ACC112 (cell line): ENCODE data around the gene KRTAP4-6.
A peak's percentile ranks its signal among the peaks of the same experiment; 100 is the strongest.
"Not testable (repeated sequence)": the region's sequence is repeated elsewhere in the genome, so short reads cannot be mapped to it uniquely, and the experiment has no call there.

ENCODE experiments used
- H2AFZ ChIP-seq: fragments of 200-600 bp; sonication (generic); one replicate; pipeline ENCODE4 v1.6.0; 2017; ENCODE audit warnings: antibody characterized with exemption, low read length; ENCODE audit not compliant: unreplicated experiment
- H3K27ac ChIP-seq: fragments of 200-600 bp; sonication (generic); 2 replicates; pipeline ENCODE4 v1.5.1; 2014; ENCODE audit warnings: low read depth, mild to moderate bottlenecking, antibody characterized with exemption, low read length, moderate library complexity
- H3K27me3 ChIP-seq: fragments of 200-600 bp; sonication (generic); 2 replicates; pipeline ENCODE4 v1.6.1; 2014; ENCODE audit warnings: mild to moderate bottlenecking, antibody characterized with exemption, low read length, moderate library complexity, mixed read lengths; ENCODE audit not compliant: insufficient read depth
- H3K36me3 ChIP-seq: fragments of 200-600 bp; sonication (generic); 2 replicates; pipeline ENCODE4 v1.6.1; 2016; ENCODE audit warnings: mild to moderate bottlenecking, antibody characterized with exemption, low read length, moderate library complexity, mixed read lengths; ENCODE audit not compliant: insufficient read depth
- H3K4me1 ChIP-seq: fragments of 200-600 bp; sonication (generic); one replicate; pipeline ENCODE4 v1.6.1; 2016; ENCODE audit warnings: low read length, mixed read lengths; ENCODE audit not compliant: insufficient read depth, unreplicated experiment, control insufficient read depth
- H3K4me3 ChIP-seq: fragments of 200-600 bp; sonication (generic); 2 replicates; pipeline ENCODE4 v1.5.1; 2014; ENCODE audit warnings: mild to moderate bottlenecking, low read depth, low read length
- H3K79me2 ChIP-seq: fragments of 200-600 bp; sonication (generic); one replicate; pipeline ENCODE4 v1.6.0; 2016; ENCODE audit warnings: low read length; ENCODE audit not compliant: control insufficient read depth, unreplicated experiment, insufficient read depth

Gene KRTAP4-6

DNA sequence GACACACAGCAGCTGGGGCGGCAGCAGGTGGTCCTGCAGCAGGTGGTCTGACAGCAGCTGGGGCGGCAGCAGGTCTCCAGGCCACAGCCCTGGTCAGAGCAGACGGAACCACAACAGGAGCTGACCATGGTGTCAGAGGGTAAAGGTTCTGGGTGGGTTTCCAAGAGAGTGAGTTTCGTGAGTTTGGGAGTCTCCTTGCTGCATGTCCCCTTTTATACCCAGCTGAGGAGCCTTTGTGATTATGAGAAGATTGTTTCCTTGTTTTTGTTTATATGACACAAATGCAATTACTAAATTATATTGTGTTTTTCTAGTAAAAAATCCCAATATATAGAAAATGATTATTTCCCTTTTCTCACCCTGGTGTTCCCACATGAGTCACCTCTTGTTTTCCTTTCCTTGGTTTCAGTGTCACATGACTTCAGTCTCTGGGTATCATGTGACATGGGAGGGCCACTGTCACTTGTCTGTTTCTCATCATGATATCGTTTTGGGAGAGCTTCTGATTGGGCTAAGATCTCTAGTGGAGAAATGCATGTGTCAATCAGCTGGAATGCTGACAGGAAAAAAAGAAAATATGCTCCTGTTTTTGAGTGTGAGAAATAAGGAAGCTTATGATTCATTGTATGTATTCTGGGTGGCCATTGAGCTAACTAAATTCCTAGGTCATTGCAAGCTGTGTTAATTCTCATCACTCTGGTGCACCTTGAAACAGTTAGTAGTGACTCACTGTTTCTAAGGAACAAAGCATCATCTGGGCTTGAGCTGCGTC is at the start of gene KRTAP4-6:
Gene KRTAP4-6, minus strand, starts transcription at position 185 of the 772 bp plus-strand sequence. Its CDS starts 57 bp downstream, at position 128.
- Histone ChIP-seq H3K27ac (peak within 1 kb of the TSS; percentile 23), H3K4me3 (no peak within 1 kb of the TSS), H3K27me3 (no peaks in the 10 kb centered on the region), H3K36me3 (no peaks in the 10 kb centered on the region), H3K4me1 (no peaks in the 10 kb centered on the region), H3K79me2 (no peaks in the 10 kb centered on the region), H2AFZ (no peak within 1 kb of the TSS)

GRCh38 chr17:41189837-41190318 is 49.5 kb upstream of the KRTAP4-6 start, which contains the start of gene KRTAP9-1:
Gene KRTAP9-1, plus strand, starts transcription at chr17:41189887. Its CDS starts 0 bp downstream, at chr17:41189887.
- H3K36me3 ChIP-seq, H3K4me1 ChIP-seq, H3K79me2 ChIP-seq, H3K27me3 ChIP-seq, H3K27ac ChIP-seq, H3K4me3 ChIP-seq, H2AFZ ChIP-seq: not testable (repeated sequence)

DNA sequence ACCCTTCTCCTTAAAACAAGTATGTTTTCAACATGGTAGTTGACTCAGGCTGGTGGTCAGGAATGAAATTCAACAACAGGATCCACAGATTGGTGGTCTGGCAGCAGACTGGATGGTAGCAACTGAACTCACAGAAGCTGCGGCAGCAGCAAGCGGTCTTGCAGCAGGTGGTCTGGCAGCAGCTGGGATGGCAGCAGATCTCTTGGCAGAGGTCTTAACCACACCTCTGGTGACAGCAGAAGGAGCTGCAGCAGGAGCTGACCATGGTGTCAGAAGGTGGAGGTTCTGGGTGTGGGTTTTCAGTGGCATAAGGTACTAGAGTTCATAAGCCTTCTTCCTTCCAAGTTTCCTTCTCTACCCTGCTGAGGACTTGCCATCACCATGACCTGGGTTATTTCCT is 46.5 kb upstream of the KRTAP4-6 start:
- Histone ChIP-seq H3K4me1 (no peaks in the 10 kb centered on the region), H3K36me3 (no peaks in the 10 kb centered on the region), H3K27ac (no peak overlapping the region), H2AFZ (no peak overlapping the region), H3K79me2 (no peaks in the 10 kb centered on the region), H3K4me3 (no peak overlapping the region), H3K27me3 (no peaks in the 10 kb centered on the region)

DNA sequence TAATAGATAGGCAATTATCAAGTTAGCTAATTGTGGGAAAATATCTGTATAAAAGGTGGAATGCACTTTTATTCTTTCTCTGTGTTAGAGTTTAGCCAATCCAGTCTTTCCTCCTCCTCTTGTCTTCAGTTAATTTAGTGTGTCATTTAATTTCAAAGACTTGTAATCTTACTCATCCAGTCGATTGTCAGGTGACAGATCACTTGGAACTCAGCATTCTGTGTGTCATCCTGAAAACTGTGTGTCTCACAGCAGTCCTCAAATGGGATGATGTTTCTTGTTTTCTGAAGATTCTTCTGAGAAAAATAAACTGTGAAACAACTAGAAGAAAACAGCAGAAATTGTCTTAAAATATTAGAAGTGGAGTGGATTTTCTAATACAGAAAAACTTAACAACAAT is 44.7 kb upstream of the KRTAP4-6 start:
- Histone ChIP-seq H3K79me2 (no peaks in the 10 kb centered on the region), H2AFZ (no peak overlapping the region), H3K27ac (no peak overlapping the region), H3K36me3 (no peaks in the 10 kb centered on the region), H3K4me1 (no peaks in the 10 kb centered on the region), H3K4me3 (no peak overlapping the region), H3K27me3 (no peaks in the 10 kb centered on the region)

DNA sequence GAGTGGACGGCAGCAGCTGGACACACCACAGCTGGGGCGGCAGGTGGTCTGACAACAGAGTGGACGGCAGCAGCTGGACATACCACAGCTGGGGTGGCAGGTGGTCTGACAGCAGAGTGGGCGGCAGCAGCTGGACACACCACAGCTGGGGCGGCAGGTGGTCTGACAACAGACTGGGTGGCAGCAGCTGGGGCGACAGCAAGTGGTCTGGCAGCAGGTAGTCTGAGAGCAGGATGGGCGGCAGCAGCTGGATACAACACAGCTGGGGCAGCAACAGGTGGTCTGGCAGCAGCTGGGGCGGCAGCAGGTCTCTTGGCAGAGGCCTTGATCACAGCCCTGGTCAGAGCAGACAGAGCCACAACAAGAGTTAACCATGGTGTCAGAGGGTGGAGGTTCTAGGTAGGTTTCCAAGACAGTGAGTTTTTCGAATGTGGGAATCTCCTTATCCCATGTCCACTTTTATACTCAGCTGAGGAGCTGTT is 44.2 kb upstream of the KRTAP4-6 start, which contains the start of gene KRTAP4-1:
Gene KRTAP4-1, minus strand, starts transcription at position 432 of the 482 bp plus-strand sequence. Its CDS starts 57 bp downstream, at position 375.
- Histone ChIP-seq H3K4me1 (no peaks in the 10 kb centered on the region), H3K4me3 (no peak within 1 kb of the TSS), H3K36me3 (no peaks in the 10 kb centered on the region), H3K27me3 (no peaks in the 10 kb centered on the region), H3K79me2 (no peaks in the 10 kb centered on the region), H2AFZ (no peak within 1 kb of the TSS), H3K27ac (no peak within 1 kb of the TSS)

DNA sequence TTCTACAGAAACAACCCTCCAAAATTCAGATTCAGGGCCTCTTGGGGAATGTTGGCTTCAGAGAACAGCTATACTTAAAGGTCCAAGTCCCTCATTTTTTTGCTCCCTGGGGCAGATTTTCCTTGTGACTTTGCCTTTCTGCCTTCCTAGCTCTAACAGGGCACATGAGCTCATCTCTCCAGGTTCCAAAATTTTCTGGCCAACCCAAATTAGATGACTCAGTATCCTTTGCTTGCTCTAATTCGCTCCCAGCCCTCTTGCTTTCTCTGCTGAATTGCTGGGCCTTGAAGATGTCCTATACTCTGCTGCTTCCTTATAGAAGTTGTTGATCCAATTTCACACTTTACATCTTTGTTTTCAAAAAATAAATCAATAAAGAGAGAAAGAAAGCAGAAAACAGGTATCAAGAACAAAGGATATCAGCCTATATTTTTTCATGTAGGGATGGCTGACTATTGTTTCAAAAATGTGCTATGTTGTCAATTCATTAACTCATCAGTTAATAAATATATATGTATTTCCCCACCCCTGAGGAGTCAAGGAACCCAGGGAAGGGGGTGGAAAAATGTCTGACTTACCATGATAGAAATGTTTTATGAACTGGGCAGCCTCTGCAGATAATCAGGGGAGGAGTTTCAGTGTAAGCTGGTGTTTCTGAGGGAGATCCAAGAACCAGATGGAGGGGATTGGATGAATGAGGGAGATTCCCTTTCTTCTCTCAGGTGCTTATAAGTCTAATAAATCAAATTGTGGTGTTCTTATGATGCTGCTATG is 38.7 kb upstream of the KRTAP4-6 start:
- H3K27me3 ChIP-seq, result no peaks in the 10 kb centered on the region

GRCh38 chr17:41178341-41178740 is 38.0 kb upstream of the KRTAP4-6 start:
- Histone ChIP-seq H3K27me3 (no peaks in the 10 kb centered on the region), H3K4me1 (peaks cover 8% of the 10 kb centered on the region), H3K4me3 (no peak overlapping the region), H3K27ac (peak overlapping the region; percentile 61), H3K36me3 (no peaks in the 10 kb centered on the region), H3K79me2 (no peaks in the 10 kb centered on the region), H2AFZ (peak overlapping the region; percentile 27)

More for the DNA sequence above, 38.7 kb upstream of the KRTAP4-6 start:
- Histone ChIP-seq H3K4me3 (no peak overlapping the region), H2AFZ (peak overlapping the region; percentile 27), H3K79me2 (no peaks in the 10 kb centered on the region), H3K36me3 (no peaks in the 10 kb centered on the region), H3K27ac (peak overlapping the region; percentile 61), H3K4me1 (peaks cover 8% of the 10 kb centered on the region)

DNA sequence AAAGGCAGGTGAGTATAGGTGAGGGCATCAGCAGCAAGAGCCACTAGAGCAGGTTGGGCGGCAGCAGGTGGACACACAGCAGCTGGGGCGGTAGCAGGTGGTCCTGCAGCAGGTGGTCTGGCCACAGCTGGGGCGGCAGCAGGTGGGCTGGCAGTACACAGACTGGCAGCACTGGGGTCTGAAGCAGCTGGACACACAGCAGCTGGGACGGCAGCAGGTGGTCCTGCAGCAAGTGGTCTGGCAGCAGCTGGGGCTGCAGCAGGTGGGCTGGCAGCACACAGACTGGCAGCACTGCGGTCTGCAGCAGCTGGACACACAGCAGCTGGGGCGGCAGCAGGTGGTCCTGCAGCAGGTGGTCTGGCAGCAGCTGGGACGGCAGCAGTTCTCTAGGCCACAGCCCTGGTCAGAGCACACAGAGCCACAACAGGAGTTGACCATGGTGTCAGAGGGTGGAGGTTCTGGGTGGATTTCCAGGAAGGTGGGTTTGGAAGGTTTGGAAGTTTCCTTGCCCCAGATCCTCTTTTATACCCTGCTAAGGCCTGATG is 37.5 kb upstream of the KRTAP4-6 start, which contains the start of gene KRTAP4-2:
Gene KRTAP4-2, minus strand, starts transcription at position 495 of the 545 bp plus-strand sequence. Its CDS starts 57 bp downstream, at position 438.
- no peaks in the 10 kb centered on the region for H3K27me3 ChIP-seq

GRCh38 chr17:41176744-41177387 is 36.5 kb upstream of the KRTAP4-6 start:
- Histone ChIP-seq H3K79me2 (no peaks in the 10 kb centered on the region), H2AFZ (no peak overlapping the region), H3K4me3 (no peak overlapping the region), H3K27me3 (no peaks in the 10 kb centered on the region), H3K36me3 (no peaks in the 10 kb centered on the region), H3K27ac (no peak overlapping the region), H3K4me1 (peaks cover 8% of the 10 kb centered on the region)

More for the DNA sequence above, 37.5 kb upstream of the KRTAP4-6 start, which contains the start of gene KRTAP4-2:
- Histone ChIP-seq H2AFZ (peak within 1 kb of the TSS; percentile 27), H3K4me1 (peaks cover 8% of the 10 kb centered on the region), H3K36me3 (no peaks in the 10 kb centered on the region), H3K4me3 (no peak within 1 kb of the TSS), H3K27ac (peak within 1 kb of the TSS; percentile 61), H3K79me2 (no peaks in the 10 kb centered on the region)

DNA sequence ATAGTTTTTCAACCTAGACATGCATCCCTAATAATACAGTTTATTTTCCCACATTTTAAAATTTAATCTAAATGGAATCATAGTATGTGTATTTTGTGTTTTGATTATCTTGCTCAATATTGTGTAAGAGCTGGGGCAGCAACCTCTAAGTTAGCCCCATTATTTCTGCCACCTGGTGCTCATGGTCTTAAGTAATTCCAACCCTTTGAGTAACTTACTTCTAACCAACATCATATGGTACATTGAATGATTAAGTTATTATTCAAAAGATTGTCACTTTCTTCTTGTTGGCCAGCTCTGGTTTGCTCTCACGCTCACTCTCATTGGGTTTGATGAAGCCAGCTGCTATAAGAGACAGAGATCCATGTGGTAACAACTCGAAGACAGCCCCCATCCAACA is 31.5 kb upstream of the KRTAP4-6 start:
- no peaks in the 10 kb centered on the region for H3K79me2 ChIP-seq
- no peak overlapping the region for H2AFZ ChIP-seq
- H3K4me1 ChIP-seq, result no peaks in the 10 kb centered on the region
- no peak overlapping the region for H3K4me3 ChIP-seq
- no peaks in the 10 kb centered on the region for H3K27me3 ChIP-seq
- H3K36me3 ChIP-seq, result no peaks in the 10 kb centered on the region
- no peak overlapping the region for H3K27ac ChIP-seq
